OCI-LY7 (cell line): ENCODE data around the gene PRDM2. TPM values are rescaled to one million over a fixed set of nuclear protein-coding genes. Genes with fewer than 3 reads are reported as not detected.

Experiments used
- BruUV-seq: library from RNA; stranded (reverse); fragments of 400-500 nt; replicated peaks from 2 replicates; lab custom pipeline; 2021; lab: Mats Ljungman, UMichigan
- CTCF ChIA-PET: fragments of 300-600 bp; sonication (Branson Sonifier 250); formaldehyde crosslinking; loops from one replicate; lab custom pipeline; 2022; ENCODE audit warnings: antibody characterized with exemption; ENCODE audit not compliant: unreplicated experiment; lab: Charles Lee
- POLR2A ChIA-PET: fragments of 300-600 bp; sonication (Branson Sonifier 250); formaldehyde crosslinking; loops from one replicate; lab custom pipeline; 2022; ENCODE audit warnings: antibody characterized with exemption; lab: Charles Lee
- DNase-seq: peaks from one replicate; pipeline ENCODE4 v3.0.0-alpha.2; 2015; ENCODE audit warnings: low spot score
- H2AFZ ChIP-seq: fragments of 200-600 bp; sonication (generic), shearing (Covaris generic); 2 replicates; pipeline ENCODE4 v1.6.1; 2014; ENCODE audit warnings: mild to moderate bottlenecking, antibody characterized with exemption, low read length, moderate library complexity
- H3K27ac ChIP-seq: fragments of 200-600 bp; sonication (generic); 2 replicates; pipeline ENCODE4 v1.5.1; 2014; ENCODE audit warnings: mixed run types, low read depth, mild to moderate bottlenecking, moderate library complexity, low read length, inconsistent platforms; ENCODE audit not compliant: poor library complexity, severe bottlenecking
- H3K36me3 ChIP-seq: fragments of 200-600 bp; sonication (generic); 2 replicates; pipeline ENCODE4 v1.6.1; 2014; ENCODE audit warnings: mild to moderate bottlenecking, antibody characterized with exemption, low read length, moderate library complexity, mixed read lengths; ENCODE audit not compliant: insufficient read depth
- H3K4me1 ChIP-seq: fragments of 200-600 bp; sonication (generic); 2 replicates; pipeline ENCODE4 v1.5.1; 2014; ENCODE audit warnings: mild to moderate bottlenecking, low read length; ENCODE audit not compliant: insufficient read depth, poor library complexity, severe bottlenecking
- H3K4me2 ChIP-seq: fragments of 200-600 bp; sonication (generic); 2 replicates; pipeline ENCODE4 v1.6.1; 2014; ENCODE audit warnings: mild to moderate bottlenecking, low read length
- H3K4me3 ChIP-seq: fragments of 200-600 bp; sonication (generic); 2 replicates; pipeline ENCODE4 v1.5.1; 2014; ENCODE audit warnings: mild to moderate bottlenecking, low read depth, low read length; ENCODE audit not compliant: poor library complexity, severe bottlenecking
- H3K79me2 ChIP-seq: fragments of 200-600 bp; sonication (generic); 2 replicates; pipeline ENCODE4 v1.6.1; 2016; ENCODE audit warnings: low read depth, mild to moderate bottlenecking, low read length, moderate library complexity, mixed read lengths; ENCODE audit not compliant: insufficient read depth
- H3K9me2 ChIP-seq: fragments of 200-600 bp; sonication (generic); 2 replicates; pipeline ENCODE4 v1.6.1; 2016; ENCODE audit warnings: mild to moderate bottlenecking, low read length, mixed read lengths; ENCODE audit not compliant: insufficient read depth
- H3K9me3 ChIP-seq: fragments of 200-600 bp; sonication (generic); 2 replicates; pipeline ENCODE4 v1.6.1; 2014; ENCODE audit warnings: mild to moderate bottlenecking, mixed run types, low read length, mixed read lengths
- H4K20me1 ChIP-seq: fragments of 200-600 bp; sonication (generic); 2 replicates; pipeline ENCODE4 v1.6.1; 2014; ENCODE audit warnings: mild to moderate bottlenecking, antibody characterized with exemption, low read length, moderate library complexity, mixed read lengths; ENCODE audit not compliant: insufficient read depth
- EZH2phosphoT487 ChIP-seq: fragments of 200-600 bp; sonication (generic); IDR thresholded peaks from 2 replicates; pipeline ENCODE4 v1.6.1; 2018; ENCODE audit warnings: low read depth, borderline replicate concordance, mild to moderate bottlenecking, mixed run types, antibody characterized with exemption, low read length, moderate library complexity, mixed read lengths
- intact Hi-C: fragments of 100-400 bp; cut with micrococcal nuclease; formaldehyde crosslinking; loops from one replicate; pipeline ENCODE4 v1.10.0; 2022; ENCODE audit not compliant: unreplicated experiment
- total RNA-seq, 2 experiments: library from RNA; depleted of rRNA in 1 of 2; stranded (reverse); fragments of >200 nt in 1 of 2; shearing (Covaris generic) in 1 of 2; gene quantifications; 2 replicates each; pipeline ENCODE4 v1.2.3, GENCODE V29; 2014 to 2022
- TF ChIP-seq, protein P1 (sequence below): fragments of 200-600 bp; sonication (generic); conservative IDR thresholded peaks from 2 replicates; pipeline ENCODE4 v1.5.1; 2014; ENCODE audit warnings: mild to moderate bottlenecking, antibody characterized with exemption, low read length, moderate library complexity, mixed read lengths

Gene PRDM2
- total RNA-seq, 2 experiments from 2014 or later: 38.7 to 98.2 TPM

DNA sequence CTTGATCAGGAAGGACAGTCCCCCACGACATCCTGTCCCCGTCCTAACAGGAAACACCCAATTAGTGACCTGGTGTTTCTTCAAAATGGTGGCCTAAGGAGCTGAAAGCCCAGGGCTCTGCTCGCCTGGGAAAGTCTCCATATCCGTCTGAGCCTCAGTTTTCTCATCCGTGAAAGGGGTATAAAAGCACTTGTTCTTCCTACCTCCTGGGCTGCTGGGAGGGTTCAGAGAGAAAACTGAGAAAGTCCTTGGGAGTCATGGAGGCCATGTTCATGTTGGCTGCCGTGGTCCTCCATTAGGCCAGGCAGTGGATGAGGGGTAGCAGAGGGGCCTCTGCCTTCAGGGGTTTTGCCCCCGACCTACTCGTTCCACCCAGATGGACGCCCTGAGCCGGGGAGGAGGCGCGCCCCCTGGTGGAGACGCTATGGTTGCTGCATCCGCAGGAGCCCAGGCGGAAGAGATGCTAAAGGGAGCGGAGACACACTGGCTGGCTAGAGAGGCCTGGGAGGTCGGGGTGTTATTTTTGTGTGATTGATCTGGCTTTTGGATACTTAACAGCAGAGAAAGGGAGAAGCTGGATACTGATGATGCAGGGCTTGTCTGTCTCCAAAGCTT lies 113.5 kb downstream of the PRDM2 start:
- Histone ChIP-seq H3K9me3 (no peaks in the 10 kb centered on the region), H3K27ac (no peak overlapping the region), H3K4me2 (no peak overlapping the region), H3K79me2 (no peaks in the 10 kb centered on the region), H3K9me2 (no peaks in the 10 kb centered on the region), H3K4me3 (no peak overlapping the region), H4K20me1 (no peaks in the 10 kb centered on the region), H2AFZ (peak overlapping the region; percentile 67; the same call in 1 of the 2 replicates), H3K4me1 (peaks cover 11% of the 10 kb centered on the region), H3K36me3 (no peaks in the 10 kb centered on the region)
- TF ChIP-seq, protein P1, sequence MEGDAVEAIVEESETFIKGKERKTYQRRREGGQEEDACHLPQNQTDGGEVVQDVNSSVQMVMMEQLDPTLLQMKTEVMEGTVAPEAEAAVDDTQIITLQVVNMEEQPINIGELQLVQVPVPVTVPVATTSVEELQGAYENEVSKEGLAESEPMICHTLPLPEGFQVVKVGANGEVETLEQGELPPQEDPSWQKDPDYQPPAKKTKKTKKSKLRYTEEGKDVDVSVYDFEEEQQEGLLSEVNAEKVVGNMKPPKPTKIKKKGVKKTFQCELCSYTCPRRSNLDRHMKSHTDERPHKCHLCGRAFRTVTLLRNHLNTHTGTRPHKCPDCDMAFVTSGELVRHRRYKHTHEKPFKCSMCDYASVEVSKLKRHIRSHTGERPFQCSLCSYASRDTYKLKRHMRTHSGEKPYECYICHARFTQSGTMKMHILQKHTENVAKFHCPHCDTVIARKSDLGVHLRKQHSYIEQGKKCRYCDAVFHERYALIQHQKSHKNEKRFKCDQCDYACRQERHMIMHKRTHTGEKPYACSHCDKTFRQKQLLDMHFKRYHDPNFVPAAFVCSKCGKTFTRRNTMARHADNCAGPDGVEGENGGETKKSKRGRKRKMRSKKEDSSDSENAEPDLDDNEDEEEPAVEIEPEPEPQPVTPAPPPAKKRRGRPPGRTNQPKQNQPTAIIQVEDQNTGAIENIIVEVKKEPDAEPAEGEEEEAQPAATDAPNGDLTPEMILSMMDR: peak; percentile 89
- TF ChIP-seq EZH2phosphoT487: no peak
- intact Hi-C loops: loop anchor here (1.0 to 5.0 kb wide), 2 partner anchors 148 to 296 kb away; no protein-coding TSS in a partner anchor
- ChIA-PET POLR2A (no interaction called here), CTCF (interaction anchor here (1.4 kb wide), 1 partner anchor 149 kb away, joined by 3 read pairs; no protein-coding TSS in a partner anchor)
- DNase-seq: peak; percentile 71
- no TSS peak for BruUV-seq

GRCh38 chr1:13814131-13814530 lies 114.1 kb downstream of the PRDM2 start:
- H3K27ac ChIP-seq: no peak overlapping the region
- no peak for DNase-seq
- H3K9me3 ChIP-seq: no peaks in the 10 kb centered on the region
- peak overlapping the region; percentile 67; the same call in 1 of the 2 replicates for H2AFZ ChIP-seq
- H3K4me2 ChIP-seq: no peak overlapping the region
- intact Hi-C loops: loop anchor here (5.0 kb wide), 1 partner anchor 297 kb away; no protein-coding TSS in a partner anchor
- CTCF ChIA-PET: interaction anchor here (1.4 kb wide), 1 partner anchor 149 kb away, joined by 3 read pairs; no protein-coding TSS in a partner anchor
- TF ChIP-seq, protein P1: no peak
- TF ChIP-seq EZH2phosphoT487: no peak
- H3K9me2 ChIP-seq: no peaks in the 10 kb centered on the region
- BruUV-seq: no TSS peak
- H3K79me2 ChIP-seq: no peaks in the 10 kb centered on the region
- no peak overlapping the region for H3K4me3 ChIP-seq
- H4K20me1 ChIP-seq: no peaks in the 10 kb centered on the region
- H3K36me3 ChIP-seq: no peaks in the 10 kb centered on the region
- H3K4me1 ChIP-seq: peaks cover 11% of the 10 kb centered on the region
- POLR2A ChIA-PET: no interaction called here

GRCh38 chr1:13816016-13816760 lies 116.2 kb downstream of the PRDM2 start:
- ChIA-PET POLR2A (no interaction called here), CTCF (no interaction called here)
- intact Hi-C loops: no loop called here
- BruUV-seq: no TSS peak
- H3K9me3 ChIP-seq: no peaks in the 10 kb centered on the region
- H3K9me2 ChIP-seq: no peaks in the 10 kb centered on the region
- no peak for DNase-seq
- H3K27ac ChIP-seq: no peak overlapping the region
- H3K36me3 ChIP-seq: no peaks in the 10 kb centered on the region
- no peak overlapping the region for H3K4me3 ChIP-seq
- no peaks in the 10 kb centered on the region for H4K20me1 ChIP-seq
- peaks cover 4% of the 10 kb centered on the region for H3K4me1 ChIP-seq
- no peak for TF ChIP-seq EZH2phosphoT487
- TF ChIP-seq, protein P1: no peak
- H3K4me2 ChIP-seq: no peak overlapping the region
- H3K79me2 ChIP-seq: no peaks in the 10 kb centered on the region
- H2AFZ ChIP-seq: no peak overlapping the region
